HG03108 (cell line): ENCODE results near the gene KLHL35.
A peak's percentile ranks its signal among the peaks of the same experiment; 100 is the strongest.
"Not testable (repeated sequence)": the region's sequence is repeated elsewhere in the genome, so short reads cannot be mapped to it uniquely, and the experiment has no call there.

ENCODE experiments used
- ATAC-seq: cut with Tn5 transposase; IDR thresholded peaks from one replicate; pipeline ENCODE4 v1.9.1; 2021; ENCODE audit warnings: moderate library complexity; ENCODE audit not compliant: unreplicated experiment

The KLHL35 gene

DNA sequence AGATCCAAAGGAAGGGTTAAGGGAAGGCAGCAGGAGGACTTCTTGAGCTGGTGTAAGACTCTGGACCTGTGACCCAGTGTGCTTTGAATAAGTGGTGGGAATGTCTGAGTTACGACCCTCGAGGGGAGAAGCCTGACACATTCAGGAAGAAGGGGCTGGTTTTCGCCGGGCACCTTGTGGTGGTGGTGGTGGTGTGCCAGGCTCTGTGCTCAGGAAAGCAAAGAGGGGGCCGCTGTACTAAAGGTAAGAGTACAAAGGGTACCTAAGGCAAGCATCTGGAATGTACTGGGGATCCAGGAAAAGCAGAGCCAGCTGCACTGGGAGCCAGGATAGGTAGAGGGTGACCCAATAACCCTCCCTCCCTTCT, 6.3 kb downstream of the KLHL35 start:
- ATAC-seq, result no peak

DNA sequence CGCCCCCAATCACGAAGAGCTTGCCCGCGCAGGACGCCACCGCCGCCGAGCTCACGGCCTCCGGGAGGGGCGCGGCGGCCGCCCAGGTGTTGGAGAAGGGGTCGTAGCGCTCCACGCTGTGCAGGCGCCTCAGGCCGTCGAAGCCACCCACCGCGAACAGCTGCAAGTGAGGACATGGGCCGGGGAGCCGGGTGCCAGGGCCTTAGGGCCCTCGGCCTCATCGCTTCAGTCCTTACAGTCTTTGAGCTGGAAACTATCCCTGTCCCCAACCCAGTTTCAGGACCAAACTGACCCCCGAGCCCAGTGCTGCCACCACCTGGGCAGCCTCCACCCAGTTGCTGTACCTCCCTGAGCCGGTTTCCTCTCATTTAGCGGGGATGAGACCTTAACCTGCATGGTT, 7.6 kb downstream of the KLHL35 start:
- ATAC-seq, result no peak

DNA sequence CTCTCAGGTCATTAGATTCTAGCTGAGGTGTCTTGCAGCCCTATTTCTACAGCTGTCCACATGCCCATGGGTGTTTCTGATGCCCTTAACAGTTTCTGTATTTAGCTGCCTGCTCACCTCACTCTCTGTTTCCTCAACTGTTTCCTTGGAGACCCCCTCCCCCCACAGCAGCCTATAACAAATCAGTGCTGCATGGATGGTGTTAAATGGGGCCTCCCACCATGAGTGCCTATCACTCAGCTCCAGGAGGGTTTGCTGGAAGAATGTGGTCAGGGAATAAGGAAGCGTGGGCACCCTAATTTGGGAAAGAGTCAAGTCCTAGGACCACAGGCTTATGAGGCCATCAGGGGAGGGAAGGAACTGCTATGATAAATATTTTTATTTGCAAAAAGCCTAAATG, 8.6 kb downstream of the KLHL35 start:
- no peak for ATAC-seq

DNA sequence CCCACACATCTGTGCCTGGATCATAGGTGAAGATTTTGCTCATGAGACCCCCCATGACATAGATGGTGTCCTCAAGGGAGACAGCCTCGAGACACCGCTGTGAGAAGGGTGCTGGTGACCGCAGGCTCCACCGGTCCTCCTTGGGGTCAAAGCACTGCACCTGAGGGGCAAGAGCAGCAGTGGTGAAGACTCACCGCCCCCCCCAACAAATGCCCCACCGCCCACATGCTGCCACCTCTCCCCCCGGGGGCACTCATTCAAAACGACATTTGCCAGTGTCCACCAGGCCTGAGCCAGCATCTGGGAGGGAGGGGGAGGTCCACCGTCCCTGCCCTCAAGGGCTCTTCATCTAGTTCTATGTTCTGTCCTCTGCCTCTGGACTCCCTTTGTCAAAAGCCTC, 9.3 kb downstream of the KLHL35 start:
- no peak for ATAC-seq

GRCh38 chr11:75422248-75423231, 10.5 kb downstream of the KLHL35 start:
- ATAC-seq, result no peak

DNA sequence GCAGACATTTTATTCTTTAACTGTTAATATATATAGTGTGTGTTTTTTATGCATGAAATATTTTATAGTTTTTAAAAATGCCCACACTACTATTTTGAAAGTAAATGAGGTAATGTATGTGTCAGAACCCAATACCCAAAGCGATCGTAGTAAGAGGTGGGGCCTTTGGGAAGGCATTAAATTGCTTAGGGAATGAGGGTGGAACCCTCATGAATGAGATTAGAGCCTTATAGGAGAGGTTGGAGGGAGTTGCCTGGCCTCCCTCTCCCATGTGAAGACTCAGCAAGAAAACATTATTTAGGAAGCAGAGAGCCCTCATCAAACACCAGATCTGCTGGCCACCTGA, 11.1 kb downstream of the KLHL35 start:
- no peak for ATAC-seq

GRCh38 chr11:75421035-75421602, 11.9 kb downstream of the KLHL35 start:
- no peak for ATAC-seq

DNA sequence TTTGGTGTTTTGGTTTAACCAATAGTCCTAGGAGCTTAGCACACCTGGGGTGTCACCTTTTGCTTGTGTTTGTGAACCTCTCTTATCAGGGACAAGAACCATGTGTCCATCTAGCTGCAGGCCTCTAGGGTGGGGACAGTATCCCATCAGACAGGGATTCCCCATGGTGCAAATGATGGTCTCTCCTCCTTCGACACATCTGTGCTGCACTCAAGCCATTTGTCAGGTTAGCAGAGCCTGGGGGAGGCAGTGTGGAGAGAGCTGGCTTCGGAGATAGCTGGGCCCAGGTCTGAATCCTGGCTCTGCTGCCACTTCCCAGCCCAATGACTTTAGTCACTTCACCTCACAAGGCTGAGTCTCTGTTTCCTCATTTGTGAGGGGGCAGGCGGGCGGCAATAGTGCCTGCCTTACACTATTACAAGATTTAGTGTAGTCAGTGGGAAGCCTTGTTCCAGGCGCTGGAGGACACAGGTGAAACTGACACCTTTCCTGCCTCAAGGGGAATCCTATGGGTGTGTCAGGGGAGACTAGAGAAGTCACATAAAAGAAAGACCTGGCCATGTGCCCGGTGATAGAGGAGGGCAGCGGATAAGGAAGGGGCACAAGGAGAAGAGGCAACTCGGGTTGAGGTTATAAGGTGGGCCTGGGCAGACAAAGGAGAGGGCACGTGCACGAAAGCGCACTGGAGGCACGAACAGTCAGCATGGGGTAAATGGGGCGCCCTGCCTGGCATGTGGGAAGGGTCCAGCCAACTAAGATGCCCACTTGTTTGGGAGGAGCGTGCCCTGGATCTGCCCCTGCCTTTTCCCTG, 12.6 kb downstream of the KLHL35 start:
- no peak for ATAC-seq

DNA sequence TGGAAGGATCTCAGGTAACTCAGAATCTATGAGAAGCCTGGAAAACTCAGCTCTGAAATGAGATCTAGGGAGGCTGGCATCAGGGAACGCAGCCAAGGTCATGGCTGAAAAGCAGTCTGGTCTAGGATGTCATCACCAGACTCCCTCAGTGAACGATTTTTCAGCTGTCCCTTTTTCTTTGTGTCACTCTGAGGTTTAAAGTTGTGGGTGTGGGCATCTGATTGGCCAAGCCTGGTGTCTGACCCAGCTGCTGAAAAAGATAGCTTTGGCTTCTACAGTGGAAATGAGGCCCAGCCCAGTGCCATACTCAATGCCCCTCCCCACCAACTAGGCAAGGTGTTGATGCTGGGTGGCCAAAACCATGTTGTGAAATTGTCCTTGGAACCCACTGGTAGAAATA, 19.1 kb downstream of the KLHL35 start:
- ATAC-seq, result no peak

DNA sequence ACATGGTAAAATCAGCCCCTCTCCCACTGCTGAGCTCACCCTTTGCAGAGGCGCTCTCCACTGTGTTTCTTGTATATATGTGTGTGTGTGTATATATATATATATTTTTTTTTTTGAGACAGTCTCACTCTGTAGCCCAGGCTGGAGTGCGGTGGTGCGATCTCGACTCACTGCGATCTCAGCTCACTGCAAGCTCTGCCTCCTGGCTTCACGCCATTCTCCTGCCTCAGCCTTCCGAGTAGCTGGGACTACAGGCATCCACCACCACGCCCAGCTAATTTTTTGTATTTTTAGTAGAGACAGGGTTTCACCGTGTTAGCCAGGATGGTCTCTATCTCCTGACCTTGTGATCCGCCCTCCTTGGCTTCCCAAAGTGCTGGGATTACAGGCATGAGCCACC, 19.9 kb downstream of the KLHL35 start:
- ATAC-seq, result not testable (repeated sequence)

DNA sequence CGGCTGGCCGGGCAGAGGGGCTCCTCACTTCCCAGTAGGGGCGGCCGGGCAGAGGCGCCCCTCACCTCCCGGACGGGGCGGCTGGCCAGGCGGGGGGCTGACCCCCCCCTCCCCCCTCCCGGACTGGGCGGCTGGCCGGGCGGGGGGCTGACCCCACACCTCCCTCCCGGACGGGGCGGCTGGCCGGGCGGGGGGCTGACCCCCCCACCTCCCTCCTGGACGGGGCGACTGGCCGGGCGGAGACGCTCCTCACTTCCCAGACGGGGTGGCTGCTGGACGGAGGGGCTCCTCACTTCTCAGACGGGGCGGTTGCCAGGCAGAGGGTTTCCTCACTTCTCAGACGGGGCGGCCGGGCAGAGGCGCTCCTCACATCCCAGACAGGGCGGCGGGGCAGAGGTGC, 23.0 kb downstream of the KLHL35 start:
- not testable (repeated sequence) for ATAC-seq

DNA sequence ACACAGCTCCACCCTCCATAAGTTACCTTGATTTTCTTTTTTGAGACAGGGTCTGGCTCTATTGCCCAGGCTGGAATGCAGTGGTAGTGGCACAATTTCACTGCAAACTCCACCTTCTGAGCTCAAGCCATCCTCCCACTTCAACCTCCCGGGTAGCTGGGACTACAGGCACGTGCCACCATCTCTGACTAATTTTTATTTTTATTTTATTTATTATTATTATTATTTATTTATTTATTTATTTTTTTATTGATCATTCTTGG, 24.1 kb downstream of the KLHL35 start:
- ATAC-seq, result no peak

DNA sequence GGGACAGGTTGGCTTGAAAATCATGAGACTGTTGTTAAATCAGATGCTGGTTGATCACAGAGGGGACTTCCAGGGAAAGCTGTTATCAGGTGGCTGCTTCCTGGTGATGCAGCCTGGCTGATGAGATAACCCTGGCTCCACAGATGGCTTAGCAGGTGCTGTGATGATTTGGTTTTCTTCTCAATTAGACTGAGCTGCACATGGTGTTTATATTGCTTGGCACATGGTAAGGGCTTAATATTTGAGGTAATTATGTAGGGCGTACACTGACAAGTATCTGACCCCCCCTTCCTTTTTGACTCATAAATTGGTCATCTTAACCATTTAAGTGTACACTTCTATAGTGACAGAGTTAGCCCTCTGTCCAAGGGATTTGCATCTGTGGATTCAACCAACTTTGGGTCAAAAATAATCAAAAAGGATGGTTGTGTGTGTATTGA, 26.6 kb downstream of the KLHL35 start:
- no peak for ATAC-seq

- no peak for ATAC-seq
Measured at GRCh38 chr11:75403983-75404658, 28.9 kb downstream of the KLHL35 start.

DNA sequence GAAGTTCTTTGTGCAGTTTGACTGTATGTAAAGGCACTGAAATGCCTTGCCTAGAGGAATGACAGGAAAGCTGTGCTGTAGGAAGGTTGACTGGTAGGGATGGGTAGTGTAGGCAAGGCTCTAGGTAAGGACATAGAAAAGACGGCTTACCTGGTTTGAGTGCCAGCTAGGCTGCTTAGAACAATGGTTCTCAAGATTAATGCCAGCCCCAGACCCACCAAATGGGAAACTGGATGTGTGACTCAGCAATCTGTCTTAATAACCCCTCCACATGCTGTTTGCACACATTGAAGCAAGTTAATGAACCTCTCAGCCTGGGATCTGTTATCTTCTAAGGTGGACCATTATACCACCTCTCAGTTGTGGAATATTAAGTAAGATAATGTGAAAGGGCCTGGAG, 30.0 kb downstream of the KLHL35 start:
- ATAC-seq, result no peak

DNA sequence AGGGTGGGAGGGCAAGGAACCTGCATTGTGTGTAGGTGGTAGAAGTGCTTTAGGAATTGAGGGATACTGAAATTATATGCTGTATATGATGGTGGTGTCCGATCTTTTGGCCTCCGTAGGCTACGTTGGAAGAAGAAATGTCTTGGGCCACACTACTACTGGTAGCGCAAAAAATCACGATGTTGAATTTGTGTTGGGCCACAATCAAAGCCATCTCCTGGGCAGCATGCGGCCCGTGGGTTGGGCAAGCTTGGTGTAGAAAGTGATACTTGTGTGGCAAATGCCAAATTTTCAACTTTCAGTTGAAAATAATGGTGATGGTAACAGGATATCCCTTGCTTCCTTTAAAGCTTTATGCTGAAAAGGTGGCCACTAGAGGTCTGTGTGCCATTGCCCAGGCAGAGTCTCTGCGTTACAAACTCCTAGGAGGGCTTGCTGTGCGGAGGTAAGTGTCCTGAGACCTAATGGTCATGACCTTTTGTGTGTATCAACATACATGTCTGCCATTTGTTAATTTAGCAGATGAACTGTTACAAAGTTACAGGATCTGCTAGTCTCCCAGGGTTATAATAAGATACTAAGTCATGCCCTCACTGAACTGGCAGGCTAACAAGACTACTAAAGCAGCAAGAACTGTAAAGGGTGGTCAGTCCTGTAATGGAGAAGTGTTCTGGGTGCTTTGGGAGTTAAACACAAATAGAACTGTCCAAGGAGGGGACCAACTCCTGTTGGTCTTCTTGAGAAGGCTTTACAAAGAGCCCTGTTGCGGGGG, 30.8 kb downstream of the KLHL35 start:
- ATAC-seq, result no peak

GRCh38 chr11:75400146-75400865, 32.7 kb downstream of the KLHL35 start:
- ATAC-seq, result no peak

DNA sequence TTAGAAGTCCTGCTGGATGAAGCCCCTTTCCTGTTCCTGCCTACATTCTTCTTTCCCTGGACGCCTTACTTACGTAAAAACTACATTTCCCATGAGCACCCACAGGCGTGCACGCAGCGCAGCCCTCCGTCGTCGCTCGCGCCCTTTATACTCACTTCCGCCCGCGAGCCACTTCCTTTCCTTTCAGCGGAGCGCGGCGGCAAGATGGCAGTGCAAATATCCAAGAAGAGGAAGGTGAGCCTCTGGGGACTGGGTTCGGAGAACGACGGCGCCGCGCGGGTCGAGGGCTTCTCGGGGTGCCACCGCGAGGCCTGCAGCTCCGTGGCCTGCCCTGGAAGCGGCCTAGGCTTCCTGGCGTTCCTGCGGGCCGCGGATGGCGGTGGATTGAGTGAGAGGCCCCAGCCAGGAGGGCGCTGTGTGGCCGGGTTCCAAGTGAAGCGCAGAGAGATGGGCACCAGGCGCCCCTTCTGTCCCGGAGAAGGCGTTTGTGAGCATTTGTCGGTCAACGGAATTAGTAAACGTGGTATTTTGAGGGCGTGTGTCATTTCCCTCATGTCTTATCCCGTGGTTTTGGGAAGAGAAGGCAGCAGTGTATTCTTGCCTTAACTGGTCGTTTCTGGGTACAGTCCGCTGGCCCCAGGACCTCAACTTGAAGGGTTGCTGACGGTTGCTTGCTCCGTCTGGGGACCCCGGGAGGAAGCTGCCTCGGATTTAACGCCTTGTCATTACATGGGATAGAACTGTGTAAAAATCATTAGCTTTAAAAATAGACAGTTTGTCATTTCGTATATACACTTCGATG, 33.5 kb downstream of the KLHL35 start, which contains the start of gene RPS3:
RPS3 (plus strand) TSS at position 175 of the 802 bp plus-strand sequence; CDS start at position 205, 30 bp downstream.
- ATAC-seq, result peak; percentile 93

GRCh38 chr11:75398906-75399305, 34.1 kb downstream of the KLHL35 start:
- no peak for ATAC-seq
